ENCODE results near the gene PREX1.

Gene PREX1

GRCh38 chr20:48681201-48681872 lies 146.5 kb downstream of the PREX1 start:
- peak; percentile 71 for DNase-seq (ENCODE audit: low read depth)
- no peak overlapping the region for H3K4me3 ChIP-seq (ENCODE audit: low read length)
- TF ChIP-seq, protein P1, sequence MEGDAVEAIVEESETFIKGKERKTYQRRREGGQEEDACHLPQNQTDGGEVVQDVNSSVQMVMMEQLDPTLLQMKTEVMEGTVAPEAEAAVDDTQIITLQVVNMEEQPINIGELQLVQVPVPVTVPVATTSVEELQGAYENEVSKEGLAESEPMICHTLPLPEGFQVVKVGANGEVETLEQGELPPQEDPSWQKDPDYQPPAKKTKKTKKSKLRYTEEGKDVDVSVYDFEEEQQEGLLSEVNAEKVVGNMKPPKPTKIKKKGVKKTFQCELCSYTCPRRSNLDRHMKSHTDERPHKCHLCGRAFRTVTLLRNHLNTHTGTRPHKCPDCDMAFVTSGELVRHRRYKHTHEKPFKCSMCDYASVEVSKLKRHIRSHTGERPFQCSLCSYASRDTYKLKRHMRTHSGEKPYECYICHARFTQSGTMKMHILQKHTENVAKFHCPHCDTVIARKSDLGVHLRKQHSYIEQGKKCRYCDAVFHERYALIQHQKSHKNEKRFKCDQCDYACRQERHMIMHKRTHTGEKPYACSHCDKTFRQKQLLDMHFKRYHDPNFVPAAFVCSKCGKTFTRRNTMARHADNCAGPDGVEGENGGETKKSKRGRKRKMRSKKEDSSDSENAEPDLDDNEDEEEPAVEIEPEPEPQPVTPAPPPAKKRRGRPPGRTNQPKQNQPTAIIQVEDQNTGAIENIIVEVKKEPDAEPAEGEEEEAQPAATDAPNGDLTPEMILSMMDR (conservative IDR thresholded peaks at IDR 0.05; ENCODE audit: low read length) = no peak

DNA sequence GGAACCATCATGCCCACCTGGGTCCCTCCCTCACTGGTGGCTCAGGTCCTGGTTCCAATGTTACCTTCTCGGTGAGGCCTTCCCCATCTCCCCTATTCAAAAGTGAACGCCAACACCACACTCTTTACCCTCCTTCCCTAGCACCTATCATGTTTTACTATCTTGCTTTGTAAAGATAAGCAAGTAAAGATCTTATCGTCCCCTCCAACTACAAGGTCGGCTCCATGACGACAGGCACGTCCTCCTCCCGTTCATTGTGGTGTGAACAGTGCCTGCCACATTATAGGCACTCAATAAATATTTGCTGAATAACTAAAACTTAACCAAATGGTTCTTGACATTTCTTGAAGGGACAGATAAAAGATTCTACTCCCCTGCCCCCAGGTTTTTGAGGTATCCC lies 147.1 kb downstream of the PREX1 start:
- H3K4me3 ChIP-seq (ENCODE audit: low read length) = no peak overlapping the region
- DNase-seq (ENCODE audit: low read depth) = no peak
- TF ChIP-seq, protein P1 (conservative IDR thresholded peaks at IDR 0.05; ENCODE audit: low read length) = no peak

DNA sequence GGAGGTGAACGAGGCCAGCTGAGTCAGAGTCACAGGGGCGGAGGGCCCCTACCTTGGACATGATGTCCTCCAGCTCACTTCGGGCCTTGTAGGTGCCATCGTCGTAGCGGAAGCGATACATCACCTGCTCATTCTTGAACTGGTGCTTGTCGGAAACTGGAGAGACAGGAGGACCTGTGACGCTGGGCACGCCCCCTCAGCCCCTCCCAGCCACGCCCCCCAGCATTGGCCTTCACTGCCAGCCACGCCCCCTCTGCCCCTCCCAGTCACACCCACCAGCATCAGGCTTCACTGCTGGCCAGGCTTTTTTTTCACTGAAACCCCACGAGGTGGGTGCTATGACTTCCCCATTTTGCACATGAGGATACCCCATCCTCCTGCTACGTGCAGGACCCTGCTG lies 148.2 kb downstream of the PREX1 start:
- TF ChIP-seq, protein P1 (conservative IDR thresholded peaks at IDR 0.05; ENCODE audit: low read length) = no peak
- no peak overlapping the region for H3K4me3 ChIP-seq (ENCODE audit: low read length)
- DNase-seq (ENCODE audit: low read depth) = no peak

DNA sequence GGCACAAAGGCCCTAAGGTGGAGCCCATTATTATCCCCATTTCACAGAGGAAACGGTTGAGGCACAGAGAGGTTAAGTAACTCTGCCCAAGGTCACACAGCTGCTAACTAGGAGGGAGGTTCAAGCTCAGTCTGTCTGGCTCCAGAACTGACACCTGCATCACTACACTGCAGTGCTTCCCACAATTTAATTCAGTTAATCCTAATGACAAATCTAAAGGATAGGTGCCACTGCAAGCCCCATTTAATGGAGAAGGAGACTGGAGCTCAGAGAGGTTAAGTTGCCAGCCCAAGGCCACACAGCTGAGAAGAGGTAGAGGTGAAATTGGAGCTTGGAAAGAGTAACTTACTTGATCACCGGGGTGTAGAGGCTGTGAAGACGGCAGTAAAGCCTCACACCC lies 148.8 kb downstream of the PREX1 start:
- TF ChIP-seq, protein P1 (conservative IDR thresholded peaks at IDR 0.05; ENCODE audit: low read length) = no peak
- DNase-seq (ENCODE audit: low read depth) = no peak
- no peak overlapping the region for H3K4me3 ChIP-seq (ENCODE audit: low read length)

DNA sequence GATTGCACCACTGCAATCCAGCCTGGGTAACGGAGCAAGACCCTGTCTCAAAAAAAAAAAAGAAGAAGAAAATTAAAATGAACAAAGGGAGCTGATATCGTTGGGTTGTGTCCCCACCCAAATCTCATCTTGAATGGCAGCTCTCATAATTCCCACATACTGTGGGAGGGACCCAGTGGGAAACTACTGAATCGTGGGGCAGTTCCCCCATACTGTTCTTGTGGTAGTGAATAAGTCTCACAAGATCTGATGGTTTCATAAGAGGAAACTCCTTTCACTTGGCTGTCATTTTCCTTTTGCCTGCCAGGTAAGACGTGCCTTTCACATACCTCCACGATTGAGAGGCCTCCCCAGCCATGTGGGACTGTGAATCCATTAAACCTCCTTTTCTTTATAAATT lies 149.4 kb downstream of the PREX1 start:
- no peak for DNase-seq (ENCODE audit: low read depth)
- TF ChIP-seq, protein P1 (conservative IDR thresholded peaks at IDR 0.05; ENCODE audit: low read length) = no peak
- no peak overlapping the region for H3K4me3 ChIP-seq (ENCODE audit: low read length)

- H3K4me3 ChIP-seq (ENCODE audit: low read length) = no peak overlapping the region
- no peak for DNase-seq (ENCODE audit: low read depth)
- TF ChIP-seq, protein P1 (conservative IDR thresholded peaks at IDR 0.05; ENCODE audit: low read length) = no peak
These were observed 150.9 kb downstream of the PREX1 start for GRCh38 chr20:48676795-48677460.

DNA sequence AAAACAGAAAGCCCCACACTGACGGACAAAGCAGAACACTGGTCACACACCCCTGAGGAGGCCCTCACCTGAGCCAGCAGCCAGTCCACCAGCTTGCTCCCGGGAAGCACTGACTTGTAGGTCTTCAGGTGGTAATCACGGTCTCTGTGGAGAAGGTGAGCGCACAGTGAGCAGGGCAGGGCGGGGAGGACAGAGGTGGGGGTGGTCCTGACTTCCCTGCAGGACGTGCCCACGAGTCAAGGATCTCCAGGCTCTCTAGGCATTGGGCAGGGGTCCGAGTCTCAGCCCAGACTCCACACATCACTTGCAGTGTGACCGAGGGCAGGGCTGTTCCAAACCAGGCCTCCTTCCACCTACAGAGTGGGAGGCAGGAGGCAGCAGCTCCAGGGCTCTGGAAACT lies 151.7 kb downstream of the PREX1 start:
- no peak for DNase-seq (ENCODE audit: low read depth)
- TF ChIP-seq, protein P1 (conservative IDR thresholded peaks at IDR 0.05; ENCODE audit: low read length) = no peak
- H3K4me3 ChIP-seq (ENCODE audit: low read length) = no peak overlapping the region

Measured in AG10803 (cell line).